ENCODE measurements around the gene C15orf62. TPM values are rescaled to one million over a fixed set of nuclear protein-coding genes. Genes with fewer than 3 reads are reported as not detected.

The C15orf62 gene
- total and polyA plus RNA-seq, 11 donors = 0.06 to 1.1 (median 0.18) TPM; not detected in 3

DNA sequence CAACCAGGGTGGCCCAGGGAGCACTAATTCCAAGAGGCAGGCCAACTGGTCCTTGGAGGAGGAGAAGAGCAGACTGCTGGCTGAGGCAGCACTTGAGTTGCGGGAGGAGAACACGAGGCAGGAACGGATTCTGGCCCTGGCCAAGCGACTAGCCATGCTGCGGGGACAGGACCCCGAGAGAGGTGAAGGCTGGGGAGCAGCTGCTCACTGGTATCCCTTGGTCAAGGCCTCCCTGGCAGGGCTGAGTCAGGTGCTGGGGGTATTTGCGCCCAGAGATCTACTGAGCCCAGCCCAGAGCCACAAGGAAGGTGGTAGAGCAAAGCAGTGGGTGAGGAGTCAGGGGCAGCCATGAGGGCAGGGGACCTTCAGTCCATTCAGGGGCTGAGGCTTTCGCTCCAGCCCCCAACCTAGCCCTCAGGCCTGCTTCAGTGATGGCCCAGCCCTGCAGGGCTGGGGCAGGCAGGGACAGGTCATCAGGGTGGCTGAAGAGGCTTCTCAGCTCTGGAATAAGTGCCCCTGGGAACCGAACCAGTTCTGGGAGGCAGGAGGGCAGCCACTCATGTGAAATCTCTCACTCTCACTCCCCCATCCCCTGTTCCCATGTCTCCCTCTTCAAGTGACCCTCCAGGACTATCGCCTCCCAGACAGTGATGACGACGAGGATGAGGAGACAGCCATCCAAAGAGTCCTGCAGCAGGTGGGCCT lies 43.1 kb downstream of the C15orf62 start:
- DNase-seq (no peak), ATAC-seq (no peak)
- peaks cover 0 to 19% (median 7%) of the 10 kb centered on the region in 12 donors for H3K4me1 ChIP-seq
- H3K9me3 ChIP-seq = no peaks in the 10 kb centered on the region
- H3K27ac ChIP-seq = no peak overlapping the region
- WGBS, 4 donors = 93 to 96% (median 94%) methylated on average over 11 to 12 of the region's 12 CpGs
- intact Hi-C loops (cut with DNase I) = no loop called here
- no peak overlapping the region for H3K4me3 ChIP-seq
- H3K36me3 ChIP-seq = peaks cover 0 to 53% (median 31%) of the 10 kb centered on the region in 9 donors
- no peaks in the 10 kb centered on the region for H3K27me3 ChIP-seq
- no peak for TF ChIP-seq POLR2A (IDR thresholded peaks at IDR 0.05)
- TF ChIP-seq, protein P1, sequence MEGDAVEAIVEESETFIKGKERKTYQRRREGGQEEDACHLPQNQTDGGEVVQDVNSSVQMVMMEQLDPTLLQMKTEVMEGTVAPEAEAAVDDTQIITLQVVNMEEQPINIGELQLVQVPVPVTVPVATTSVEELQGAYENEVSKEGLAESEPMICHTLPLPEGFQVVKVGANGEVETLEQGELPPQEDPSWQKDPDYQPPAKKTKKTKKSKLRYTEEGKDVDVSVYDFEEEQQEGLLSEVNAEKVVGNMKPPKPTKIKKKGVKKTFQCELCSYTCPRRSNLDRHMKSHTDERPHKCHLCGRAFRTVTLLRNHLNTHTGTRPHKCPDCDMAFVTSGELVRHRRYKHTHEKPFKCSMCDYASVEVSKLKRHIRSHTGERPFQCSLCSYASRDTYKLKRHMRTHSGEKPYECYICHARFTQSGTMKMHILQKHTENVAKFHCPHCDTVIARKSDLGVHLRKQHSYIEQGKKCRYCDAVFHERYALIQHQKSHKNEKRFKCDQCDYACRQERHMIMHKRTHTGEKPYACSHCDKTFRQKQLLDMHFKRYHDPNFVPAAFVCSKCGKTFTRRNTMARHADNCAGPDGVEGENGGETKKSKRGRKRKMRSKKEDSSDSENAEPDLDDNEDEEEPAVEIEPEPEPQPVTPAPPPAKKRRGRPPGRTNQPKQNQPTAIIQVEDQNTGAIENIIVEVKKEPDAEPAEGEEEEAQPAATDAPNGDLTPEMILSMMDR (IDR thresholded peaks at IDR 0.05) = no peak

DNA sequence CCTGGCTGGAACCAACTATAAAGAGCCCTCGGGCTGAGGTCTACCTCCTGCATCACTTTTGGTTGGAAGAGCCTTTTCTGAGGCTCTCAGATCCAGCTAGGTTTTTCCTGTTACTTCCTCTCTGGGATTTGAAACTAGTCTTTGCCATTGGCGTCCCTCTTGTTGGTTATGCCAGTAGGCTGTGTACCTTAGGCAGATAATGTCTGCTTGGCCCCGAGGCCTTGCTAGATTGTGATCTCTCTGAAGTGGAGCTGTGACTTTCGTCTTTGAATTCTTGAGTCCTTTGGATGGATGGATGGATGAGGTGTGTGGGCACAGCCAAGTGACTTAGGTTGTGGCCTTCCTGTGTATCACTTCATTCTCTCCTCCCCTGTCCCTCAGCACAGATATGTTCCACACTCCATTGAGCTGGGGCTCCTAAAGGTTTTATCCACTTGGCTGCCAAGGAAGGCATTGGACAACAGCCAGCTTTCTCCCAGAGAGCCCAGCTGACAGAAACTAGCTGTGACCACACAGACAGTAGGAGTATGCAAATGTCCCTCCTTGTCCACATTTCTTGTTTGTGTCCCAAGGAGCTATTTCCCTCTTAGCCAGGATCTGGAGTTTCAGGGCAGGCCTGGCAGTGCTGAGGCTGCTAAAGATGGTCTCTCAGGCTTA lies 45.4 kb downstream of the C15orf62 start:
- Histone ChIP-seq H3K27ac (no peak overlapping the region), H3K27me3 (no peaks in the 10 kb centered on the region), H3K4me3 (no peak overlapping the region), H3K4me1 (peaks cover 0 to 10% (median 0%) of the 10 kb centered on the region in 12 donors), H3K9me3 (no peaks in the 10 kb centered on the region), H3K36me3 (peaks cover 0 to 50% (median 31%) of the 10 kb centered on the region in 9 donors)
- DNase-seq (peak in 4 of 5 donors; percentile 29 to 63 (median 47)), ATAC-seq (peak; percentile 52 to 71 (median 69))
- 66 to 74% (median 68%) methylated on average over 4 of the region's 4 CpGs for WGBS, 4 donors
- intact Hi-C loops (cut with DNase I) = no loop called here
- TF ChIP-seq POLR2A (IDR thresholded peaks at IDR 0.05) = no peak
- TF ChIP-seq, protein P1 (IDR thresholded peaks at IDR 0.05) = no peak

DNA sequence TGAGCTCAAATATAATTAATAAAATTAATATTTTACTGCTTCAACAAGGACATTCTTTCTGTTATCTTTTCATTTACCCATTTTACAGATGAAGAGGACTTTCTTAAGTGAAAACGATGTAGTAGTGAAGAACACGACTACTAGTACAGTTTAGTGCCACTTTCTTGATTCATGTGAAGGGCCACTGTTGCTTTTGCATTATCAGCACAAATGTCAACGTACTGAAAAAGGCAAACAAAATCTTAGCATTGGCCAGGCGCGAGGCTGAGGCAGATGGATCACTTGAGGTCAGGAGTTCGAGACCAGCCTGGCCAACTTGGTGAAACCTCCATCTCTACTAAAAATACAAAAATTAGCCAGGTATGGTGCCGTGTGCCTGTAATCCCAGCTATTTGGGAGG lies 49.3 kb downstream of the C15orf62 start:
- intact Hi-C loops (cut with DNase I) = no loop called here
- no peak overlapping the region for H3K4me3 ChIP-seq
- H3K4me1 ChIP-seq = peaks cover 0 to 10% (median 0%) of the 10 kb centered on the region in 12 donors
- DNase-seq (no peak), ATAC-seq (no peak)
- no peak for TF ChIP-seq POLR2A (IDR thresholded peaks at IDR 0.05)
- TF ChIP-seq, protein P1 (IDR thresholded peaks at IDR 0.05) = no peak
- H3K36me3 ChIP-seq = peaks cover 0 to 15% (median 2%) of the 10 kb centered on the region in 9 donors
- no peak overlapping the region for H3K27ac ChIP-seq
- no peaks in the 10 kb centered on the region for H3K9me3 ChIP-seq
- 80 to 84% (median 83%) methylated on average over 7 of the region's 7 CpGs for WGBS, 4 donors
- no peaks in the 10 kb centered on the region for H3K27me3 ChIP-seq

DNA sequence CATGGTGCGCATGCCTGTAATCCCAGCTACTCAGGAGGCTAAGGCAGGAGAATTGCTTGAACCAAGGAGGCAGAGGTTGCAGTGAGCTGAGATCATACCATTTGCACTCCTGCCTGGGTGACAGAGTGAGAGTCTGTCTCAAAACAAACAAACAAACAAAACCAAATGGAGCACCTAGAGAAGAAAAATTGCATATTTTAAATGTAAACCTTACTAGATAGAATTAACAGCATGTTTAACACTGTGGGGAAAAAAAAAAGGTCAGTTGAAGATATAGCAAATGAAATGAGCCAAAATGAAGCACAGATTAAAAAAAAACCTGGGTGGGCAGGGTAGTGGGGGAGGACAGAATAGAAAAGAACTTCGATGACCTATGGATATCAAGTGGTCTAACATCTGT lies 51.4 kb downstream of the C15orf62 start:
- TF ChIP-seq, protein P1 (IDR thresholded peaks at IDR 0.05) = no peak
- no peak for TF ChIP-seq POLR2A (IDR thresholded peaks at IDR 0.05)
- ATAC-seq (no peak), DNase-seq (no peak)
- Histone ChIP-seq H3K27me3 (peaks cover 0 to 4% (median 0%) of the 10 kb centered on the region in 9 donors), H3K9me3 (no peaks in the 10 kb centered on the region), H3K4me1 (no peaks in the 10 kb centered on the region), H3K4me3 (no peak overlapping the region), H3K36me3 (no peaks in the 10 kb centered on the region), H3K27ac (no peak overlapping the region)
- 83 to 91% (median 87%) methylated on average over 2 of the region's 2 CpGs for WGBS, 4 donors
- intact Hi-C loops (cut with DNase I) = no loop called here

All from heart left ventricle (tissue), 16 donors.